ENCODE results near the gene PLEKHA6. TPM values are rescaled to one million over a fixed set of nuclear protein-coding genes. Genes with fewer than 3 reads are reported as not detected.

The PLEKHA6 gene
- total and polyA plus RNA-seq, 2 of the 8 experiments (the other 6 are each of a cell fraction or from before 2014, with no cell fraction given) = 4.8 to 20.2 TPM

GRCh38 chr1:204250428-204251030 lies 109.2 kb downstream of the PLEKHA6 start:
- DNase-seq (ENCODE audit: low read depth in 1 of 2, low spot score in 2 of 2) = no peak
- H3K23ac ChIP-seq (ENCODE audit: insufficient read length) = no peak overlapping the region
- H4K20me1 ChIP-seq (replicated peaks in 1 of 2; ENCODE audit: control insufficient read depth in 1 of 2, insufficient read depth in 2 of 2, low read length in 2 of 2) = no peaks in the 10 kb centered on the region
- H4K91ac ChIP-seq (replicated peaks; ENCODE audit: insufficient read length, low read length) = no peak overlapping the region
- ChIA-PET CTCF (ENCODE audit: partially characterized antibody) (interaction anchor here (0.7 to 15.3 kb wide), 7 partner anchors 10 to 253 kb away, joined by 3 to 318 read pairs (median 4); partner anchors contain the start of genes GOLT1A and PLEKHA6), POLR2A (ENCODE audit: partially characterized antibody) (no interaction called here)
- no peaks in the 10 kb centered on the region for H3K79me2 ChIP-seq (ENCODE audit: control insufficient read depth in 1 of 2, insufficient read depth in 2 of 2, low read length in 2 of 2)
- no peak overlapping the region for H2BK15ac ChIP-seq (ENCODE audit: low read length)
- no peak overlapping the region for H3K4me2 ChIP-seq (ENCODE audit: insufficient read depth in 1 of 2, low read depth in 2 of 2, low read length in 2 of 2)
- H2AK5ac ChIP-seq (ENCODE audit: low read depth, low read length) = no peak overlapping the region
- no peak overlapping the region for H3K18ac ChIP-seq (ENCODE audit: extremely low read depth, low read length)
- H4K5ac ChIP-seq (ENCODE audit: insufficient read length, low read depth, low read length) = no peak overlapping the region
- H3K27ac ChIP-seq (ENCODE audit: low read depth, low read length) = no peak overlapping the region
- H3K56ac ChIP-seq (replicated peaks; ENCODE audit: insufficient read length, low read depth, low read length) = no peak overlapping the region
- no peaks in the 10 kb centered on the region for H3K9me3 ChIP-seq (ENCODE audit: insufficient read depth in 2 of 2, low read depth in 1 of 2, low read length in 1 of 2)
- no peak for FAIRE-seq
- no peak overlapping the region for H3K4ac ChIP-seq (replicated peaks; ENCODE audit: insufficient read length, low read depth, low read length)
- no peak overlapping the region for H4K8ac ChIP-seq (ENCODE audit: extremely low read depth, insufficient read depth, low read length)
- H2BK20ac ChIP-seq (ENCODE audit: low read length) = no peak overlapping the region
- H3K23me2 ChIP-seq (ENCODE audit: low read depth, low read length) = no peaks in the 10 kb centered on the region
- H3K14ac ChIP-seq (ENCODE audit: insufficient read length) = no peak overlapping the region
- no peaks in the 10 kb centered on the region for H3K79me1 ChIP-seq (ENCODE audit: low read depth, low read length)
- H3K4me1 ChIP-seq (replicated peaks in 1 of 4; ENCODE audit: control insufficient read depth in 3 of 4, insufficient read depth in 4 of 4, low read length in 3 of 4) = peaks cover 8 to 19% (median 14%) of the 10 kb centered on the region in 4 experiments
- 74% methylated on average over 12 of the region's 12 CpGs; no CpG with 5 or more reads in 1 of the 2 experiments for WGBS, 2 experiments (ENCODE audit: extremely low coverage in 1 of 2, insufficient coverage in 1 of 2, insufficient read length in 1 of 2, insufficient replicate concordance in 2 of 2, low coverage in 1 of 2, low lambda C conversion rate in 2 of 2, missing lambda C conversion rate in 1 of 2)
- TF ChIP-seq TAF7 (optimal IDR thresholded peaks at IDR 0.05; ENCODE audit: borderline replicate concordance, low read depth, low read length) = no peak
- TF ChIP-seq MAFK (IDR thresholded peaks at IDR 0.05; ENCODE audit: low read depth, low read length) = no peak
- no peak for TF ChIP-seq SRF (IDR thresholded peaks at IDR 0.05; ENCODE audit: low read depth, low read length)
- TF ChIP-seq KDM1A (IDR thresholded peaks at IDR 0.05; ENCODE audit: borderline replicate concordance, low read length) = no peak
- TF ChIP-seq RBBP5 (IDR thresholded peaks at IDR 0.05; ENCODE audit: borderline replicate concordance, low read depth, low read length) = no peak
- TF ChIP-seq MAX (IDR thresholded peaks at IDR 0.05) = no peak
- TF ChIP-seq POLR2AphosphoS5 (IDR thresholded peaks at IDR 0.05; ENCODE audit: low read depth, low read length) = no peak
- no peak for TF ChIP-seq POLR2A (IDR thresholded peaks at IDR 0.05; ENCODE audit: control extremely low read depth in 1 of 2, low read depth in 2 of 2, low read length in 2 of 2)
- TF ChIP-seq NANOG (IDR thresholded peaks at IDR 0.05; ENCODE audit: insufficient read depth, low read depth, low read length, poor library complexity, severe bottlenecking) = no peak
- no peak for TF ChIP-seq CBX5 (IDR thresholded peaks at IDR 0.05; ENCODE audit: low read depth, low read length)
- TF ChIP-seq ZNF274 (IDR thresholded peaks at IDR 0.05; ENCODE audit: borderline replicate concordance, extremely low read depth, low read length) = no peak
- TF ChIP-seq POU5F1 (IDR thresholded peaks at IDR 0.05; ENCODE audit: low read depth, low read length) = no peak
- TF ChIP-seq TEAD4 (IDR thresholded peaks at IDR 0.05; ENCODE audit: low read depth, low read length) = no peak
- TF ChIP-seq CREB1 (IDR thresholded peaks at IDR 0.05) = no peak
- TF ChIP-seq CHD2 (IDR thresholded peaks at IDR 0.05; ENCODE audit: low read length) = no peak
- H2AFZ ChIP-seq (ENCODE audit: low read length) = no peak overlapping the region
- H3K9ac ChIP-seq (replicated peaks in 1 of 4; ENCODE audit: extremely low read depth in 1 of 4, low read depth in 3 of 4, low read length in 3 of 4) = no peak overlapping the region
- no peak overlapping the region for H2BK5ac ChIP-seq (ENCODE audit: low read depth, low read length)
- H2BK12ac ChIP-seq (ENCODE audit: low read depth, low read length) = no peak overlapping the region
- no peak overlapping the region for H2BK120ac ChIP-seq (replicated peaks; ENCODE audit: low read depth, low read length)
- no peaks in the 10 kb centered on the region for H3K27me3 ChIP-seq (replicated peaks in 1 of 4; ENCODE audit: control insufficient read depth in 3 of 4, extremely low read depth in 1 of 4, insufficient read depth in 3 of 4, low read length in 3 of 4)
- no peak overlapping the region for H3K4me3 ChIP-seq (ENCODE audit: extremely low read depth in 1 of 4, insufficient read depth in 2 of 4, low read depth in 3 of 4, low read length in 4 of 4)
- H3K36me3 ChIP-seq (ENCODE audit: control insufficient read depth in 2 of 4, insufficient read depth in 4 of 4, low read length in 3 of 4) = no peaks in the 10 kb centered on the region
